SK-N-SH treated with all-trans-retinoic acid at 6 μM for 48 hours (cell line): ENCODE results near the gene MAP7.

Source experiments
- ATAC-seq: fragments of 200-7000 bp; cut with Tn5 transposase; 3 replicates; pipeline ENCODE4 v1.9.1; 2020; ENCODE audit warnings: mild to moderate bottlenecking, moderate library complexity
- ARNTL ChIP-seq: fragments of 450-650 bp; formaldehyde crosslinking; IDR thresholded peaks from 2 replicates; pipeline ENCODE4 v1.5.0; 2020; ENCODE audit warnings: low read depth, mild to moderate bottlenecking, moderate library complexity, borderline replicate concordance
- BACH2 ChIP-seq: fragments of 250-450 bp; sonication (Bioruptor Pico); IDR thresholded peaks from 2 replicates; pipeline ENCODE4 v1.9.0; 2021; ENCODE audit warnings: mild to moderate bottlenecking, borderline replicate concordance
- CREB5 ChIP-seq: fragments of 250-450 bp; sonication (Bioruptor Pico); IDR thresholded peaks from 2 replicates; pipeline ENCODE4 v1.5.1; 2020; ENCODE audit warnings: low read depth, mild to moderate bottlenecking, moderate library complexity
- CSDC2 ChIP-seq: fragments of 250-450 bp; sonication (Bioruptor Pico); IDR thresholded peaks from 2 replicates; pipeline ENCODE4 v1.5.0; 2020; ENCODE audit warnings: mild to moderate bottlenecking, moderate library complexity
- CSRNP3 ChIP-seq: fragments of 250-450 bp; sonication (Bioruptor Pico); IDR thresholded peaks from 2 replicates; pipeline ENCODE4 v1.5.1; 2021; ENCODE audit warnings: mild to moderate bottlenecking, moderate library complexity
- ESRRG ChIP-seq: fragments of 250-450 bp; sonication (Bioruptor Pico); IDR thresholded peaks from 2 replicates; pipeline ENCODE4 v1.6.1; 2021; ENCODE audit warnings: mild to moderate bottlenecking
- GLIS3 ChIP-seq: fragments of 250-450 bp; sonication (Bioruptor Pico); IDR thresholded peaks from 2 replicates; pipeline ENCODE4 v1.5.0; 2020; ENCODE audit warnings: mild to moderate bottlenecking, moderate library complexity
- ISL1 ChIP-seq: fragments of 250-450 bp; sonication (Bioruptor Pico); IDR thresholded peaks from 2 replicates; pipeline ENCODE4 v2.1.2; 2022; ENCODE audit warnings: mild to moderate bottlenecking, moderate library complexity
- OSR1 ChIP-seq: fragments of 250-450 bp; sonication (Bioruptor Pico); IDR thresholded peaks from 2 replicates; pipeline ENCODE4 v1.8.0; 2022; ENCODE audit warnings: moderate library complexity, mild to moderate bottlenecking, inconsistent platforms
- PPARA ChIP-seq: fragments of 250-450 bp; sonication (Bioruptor Pico); IDR thresholded peaks from 2 replicates; pipeline ENCODE4 v1.5.0; 2020; ENCODE audit warnings: mild to moderate bottlenecking, borderline replicate concordance
- RARB ChIP-seq: fragments of 250-450 bp; sonication (Bioruptor Pico); IDR thresholded peaks from 2 replicates; pipeline ENCODE4 v1.8.0; 2021; ENCODE audit warnings: mild to moderate bottlenecking, moderate library complexity
- TCF4 ChIP-seq: fragments of 250-450 bp; sonication (Bioruptor Pico); IDR thresholded peaks from 2 replicates; pipeline ENCODE4 v1.8.0; 2021; ENCODE audit warnings: mild to moderate bottlenecking, moderate library complexity, borderline replicate concordance
- TOX ChIP-seq: fragments of 250-450 bp; sonication (Bioruptor Pico); IDR thresholded peaks from 2 replicates; pipeline ENCODE4 v1.8.0; 2021; ENCODE audit warnings: mild to moderate bottlenecking, moderate library complexity, borderline replicate concordance
- ZC3H10 ChIP-seq: fragments of 250-450 bp; sonication (Bioruptor Pico); IDR thresholded peaks from 2 replicates; pipeline ENCODE4 v1.5.1; 2021; ENCODE audit warnings: mild to moderate bottlenecking, moderate library complexity
- ZFP3 ChIP-seq: fragments of 250-450 bp; sonication (Bioruptor Pico); IDR thresholded peaks from 2 replicates; pipeline ENCODE4 v1.5.0; 2020; ENCODE audit warnings: mild to moderate bottlenecking, moderate library complexity
- ZNF565 ChIP-seq: fragments of 450-650 bp; formaldehyde crosslinking; conservative IDR thresholded peaks from 2 replicates; pipeline ENCODE4 v1.5.0; 2020; ENCODE audit warnings: low read depth, mild to moderate bottlenecking, moderate library complexity
- ZNF70 ChIP-seq: fragments of 450-650 bp; formaldehyde crosslinking; IDR thresholded peaks from 2 replicates; pipeline ENCODE4 v1.5.0; 2020; ENCODE audit warnings: mild to moderate bottlenecking, moderate library complexity
- TF ChIP-seq, protein P1 (sequence below): fragments of 250-450 bp; sonication (Bioruptor Pico); IDR thresholded peaks from 2 replicates; pipeline ENCODE4 v1.8.0; 2020; ENCODE audit warnings: mild to moderate bottlenecking, moderate library complexity, borderline replicate concordance
- TF ChIP-seq, protein P2 (sequence below): fragments of 250-450 bp; sonication (Bioruptor Pico); IDR thresholded peaks from 2 replicates; pipeline ENCODE4 v1.5.0; 2020; ENCODE audit warnings: mild to moderate bottlenecking, moderate library complexity
- TF ChIP-seq, protein P3 (sequence below): fragments of 250-450 bp; sonication (Bioruptor Pico); IDR thresholded peaks from 2 replicates; pipeline ENCODE4 v1.8.0; 2021; ENCODE audit warnings: low read depth, mild to moderate bottlenecking, moderate library complexity, borderline replicate concordance

Gene MAP7

GRCh38 chr6:136331461-136331860 is 218.8 kb downstream of the MAP7 start:
- TF ChIP-seq CSRNP3 (CRISPR knock-in tag) = no peak
- TF ChIP-seq ISL1 (CRISPR knock-in tag) = no peak
- TF ChIP-seq, protein P1, sequence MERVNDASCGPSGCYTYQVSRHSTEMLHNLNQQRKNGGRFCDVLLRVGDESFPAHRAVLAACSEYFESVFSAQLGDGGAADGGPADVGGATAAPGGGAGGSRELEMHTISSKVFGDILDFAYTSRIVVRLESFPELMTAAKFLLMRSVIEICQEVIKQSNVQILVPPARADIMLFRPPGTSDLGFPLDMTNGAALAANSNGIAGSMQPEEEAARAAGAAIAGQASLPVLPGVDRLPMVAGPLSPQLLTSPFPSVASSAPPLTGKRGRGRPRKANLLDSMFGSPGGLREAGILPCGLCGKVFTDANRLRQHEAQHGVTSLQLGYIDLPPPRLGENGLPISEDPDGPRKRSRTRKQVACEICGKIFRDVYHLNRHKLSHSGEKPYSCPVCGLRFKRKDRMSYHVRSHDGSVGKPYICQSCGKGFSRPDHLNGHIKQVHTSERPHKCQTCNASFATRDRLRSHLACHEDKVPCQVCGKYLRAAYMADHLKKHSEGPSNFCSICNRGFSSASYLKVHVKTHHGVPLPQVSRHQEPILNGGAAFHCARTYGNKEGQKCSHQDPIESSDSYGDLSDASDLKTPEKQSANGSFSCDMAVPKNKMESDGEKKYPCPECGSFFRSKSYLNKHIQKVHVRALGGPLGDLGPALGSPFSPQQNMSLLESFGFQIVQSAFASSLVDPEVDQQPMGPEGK (CRISPR knock-in tag) = no peak
- TF ChIP-seq TCF4 (CRISPR knock-in tag) = no peak
- TF ChIP-seq PPARA (CRISPR knock-in tag) = no peak
- TF ChIP-seq ZNF565 (CRISPR knock-in tag) = no peak
- TF ChIP-seq, all 23 proteins: peak for 0
- no peak for ATAC-seq

DNA sequence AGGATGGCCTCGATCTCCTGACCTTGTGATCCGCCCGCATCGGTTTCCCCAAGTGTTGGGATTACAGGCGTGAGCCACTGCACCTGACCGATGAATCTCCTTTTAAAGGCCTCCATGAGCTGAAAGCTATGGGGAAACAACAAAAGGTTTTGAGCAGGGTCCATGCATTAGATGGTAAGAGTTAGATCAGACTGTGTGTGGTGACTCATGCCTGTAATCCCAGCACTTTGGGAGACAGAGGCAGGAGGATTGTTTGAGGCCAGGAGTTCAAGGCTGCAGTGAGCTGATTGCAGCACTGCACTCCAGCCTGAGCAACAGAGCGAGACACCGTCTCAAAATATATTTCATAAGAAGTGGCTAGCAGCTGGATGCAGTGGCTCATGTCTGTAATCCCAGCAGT is 219.6 kb downstream of the MAP7 start:
- ATAC-seq = no peak
- TF ChIP-seq PPARA (CRISPR knock-in tag) (no peak), CSRNP3 (CRISPR knock-in tag) (no peak), TCF4 (CRISPR knock-in tag) (no peak), GLIS3 (CRISPR knock-in tag) (no peak), RARB (CRISPR knock-in tag) (no peak), ZNF565 (CRISPR knock-in tag) (no peak), BACH2 (no peak), ZC3H10 (no peak), CSDC2 (CRISPR knock-in tag) (no peak)
- TF ChIP-seq, protein P2, sequence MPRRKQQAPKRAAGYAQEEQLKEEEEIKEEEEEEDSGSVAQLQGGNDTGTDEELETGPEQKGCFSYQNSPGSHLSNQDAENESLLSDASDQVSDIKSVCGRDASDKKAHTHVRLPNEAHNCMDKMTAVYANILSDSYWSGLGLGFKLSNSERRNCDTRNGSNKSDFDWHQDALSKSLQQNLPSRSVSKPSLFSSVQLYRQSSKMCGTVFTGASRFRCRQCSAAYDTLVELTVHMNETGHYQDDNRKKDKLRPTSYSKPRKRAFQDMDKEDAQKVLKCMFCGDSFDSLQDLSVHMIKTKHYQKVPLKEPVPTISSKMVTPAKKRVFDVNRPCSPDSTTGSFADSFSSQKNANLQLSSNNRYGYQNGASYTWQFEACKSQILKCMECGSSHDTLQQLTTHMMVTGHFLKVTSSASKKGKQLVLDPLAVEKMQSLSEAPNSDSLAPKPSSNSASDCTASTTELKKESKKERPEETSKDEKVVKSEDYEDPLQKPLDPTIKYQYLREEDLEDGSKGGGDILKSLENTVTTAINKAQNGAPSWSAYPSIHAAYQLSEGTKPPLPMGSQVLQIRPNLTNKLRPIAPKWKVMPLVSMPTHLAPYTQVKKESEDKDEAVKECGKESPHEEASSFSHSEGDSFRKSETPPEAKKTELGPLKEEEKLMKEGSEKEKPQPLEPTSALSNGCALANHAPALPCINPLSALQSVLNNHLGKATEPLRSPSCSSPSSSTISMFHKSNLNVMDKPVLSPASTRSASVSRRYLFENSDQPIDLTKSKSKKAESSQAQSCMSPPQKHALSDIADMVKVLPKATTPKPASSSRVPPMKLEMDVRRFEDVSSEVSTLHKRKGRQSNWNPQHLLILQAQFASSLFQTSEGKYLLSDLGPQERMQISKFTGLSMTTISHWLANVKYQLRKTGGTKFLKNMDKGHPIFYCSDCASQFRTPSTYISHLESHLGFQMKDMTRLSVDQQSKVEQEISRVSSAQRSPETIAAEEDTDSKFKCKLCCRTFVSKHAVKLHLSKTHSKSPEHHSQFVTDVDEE = no peak
- TF ChIP-seq, protein P3, sequence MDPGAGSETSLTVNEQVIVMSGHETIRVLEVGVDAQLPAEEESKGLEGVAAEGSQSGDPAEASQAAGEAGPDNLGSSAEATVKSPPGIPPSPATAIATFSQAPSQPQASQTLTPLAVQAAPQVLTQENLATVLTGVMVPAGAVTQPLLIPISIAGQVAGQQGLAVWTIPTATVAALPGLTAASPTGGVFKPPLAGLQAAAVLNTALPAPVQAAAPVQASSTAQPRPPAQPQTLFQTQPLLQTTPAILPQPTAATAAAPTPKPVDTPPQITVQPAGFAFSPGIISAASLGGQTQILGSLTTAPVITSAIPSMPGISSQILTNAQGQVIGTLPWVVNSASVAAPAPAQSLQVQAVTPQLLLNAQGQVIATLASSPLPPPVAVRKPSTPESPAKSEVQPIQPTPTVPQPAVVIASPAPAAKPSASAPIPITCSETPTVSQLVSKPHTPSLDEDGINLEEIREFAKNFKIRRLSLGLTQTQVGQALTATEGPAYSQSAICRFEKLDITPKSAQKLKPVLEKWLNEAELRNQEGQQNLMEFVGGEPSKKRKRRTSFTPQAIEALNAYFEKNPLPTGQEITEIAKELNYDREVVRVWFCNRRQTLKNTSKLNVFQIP = no peak

DNA sequence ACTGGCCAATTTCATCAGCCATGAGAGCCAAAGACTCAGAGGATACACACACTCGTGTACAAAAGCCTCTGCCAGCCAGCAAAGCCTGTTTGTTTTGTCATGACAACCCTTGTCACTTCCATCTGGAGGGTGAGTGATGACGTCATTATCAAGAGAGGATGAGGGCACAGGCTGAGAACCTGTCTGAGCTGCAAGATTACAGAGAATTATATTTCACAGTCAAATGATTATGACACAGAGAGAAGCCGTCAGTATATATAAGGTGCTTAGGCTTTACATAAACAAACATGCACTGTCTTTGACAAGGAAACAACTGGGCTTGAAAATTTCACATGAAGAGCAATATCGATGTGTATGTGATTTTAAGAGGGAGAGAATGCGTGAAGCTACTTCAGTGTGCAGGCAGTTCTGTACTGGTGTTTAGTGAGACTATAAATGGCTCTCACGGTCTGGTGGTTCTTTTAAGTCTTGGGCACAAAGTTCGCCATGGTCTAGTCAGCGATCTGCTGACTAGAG is 224.1 kb downstream of the MAP7 start:
- ATAC-seq = peak; percentile 47; the same call in 2 of the 3 replicates
- TF ChIP-seq CREB5 (CRISPR knock-in tag) (peak; percentile 76), TOX (CRISPR knock-in tag) (no peak), CSDC2 (CRISPR knock-in tag) (0 out of 2 replicates have a peak, but pooled peaks have one; percentile 23), ESRRG (CRISPR knock-in tag) (no peak), ZFP3 (CRISPR knock-in tag) (no peak), TCF4 (CRISPR knock-in tag) (no peak), ZC3H10 (no peak), PPARA (CRISPR knock-in tag) (peak; percentile 68; the same call in 1 of the 2 replicates), OSR1 (CRISPR knock-in tag) (no peak), ISL1 (CRISPR knock-in tag) (no peak), ZNF565 (CRISPR knock-in tag) (no peak), ARNTL (CRISPR knock-in tag) (no peak), BACH2 (no peak), GLIS3 (CRISPR knock-in tag) (no peak), CSRNP3 (CRISPR knock-in tag) (no peak), ZNF70 (peak; percentile 12; the same call in 1 of the 2 replicates)
- TF ChIP-seq, protein P2 = peak; percentile 59; the same call in 1 of the 2 replicates
